ENCODE results near the gene ZNF385B. TPM values are rescaled to one million over a fixed set of nuclear protein-coding genes. Genes with fewer than 3 reads are reported as not detected.
"Not testable (repeated sequence)": the region's sequence is repeated elsewhere in the genome, so short reads cannot be mapped to it uniquely, and the experiment has no call there.

The ZNF385B gene
- polyA plus RNA-seq, 3 donors: 12.7 to 14.6 (median 14.4) TPM

GRCh38 chr2:179524809-179525339 is 336.5 kb downstream of the ZNF385B start:
- no peak for DNase-seq (ENCODE audit: low read depth in 3 of 3, low spot score in 2 of 3)

GRCh38 chr2:179521944-179522343 is 339.5 kb downstream of the ZNF385B start:
- DNase-seq (ENCODE audit: low read depth in 3 of 3, low spot score in 2 of 3): no peak

GRCh38 chr2:179518830-179519229 is 342.6 kb downstream of the ZNF385B start:
- peak in 1 of 3 donors; percentile 16 for DNase-seq (ENCODE audit: low read depth in 3 of 3, low spot score in 2 of 3)

- no peak for DNase-seq (ENCODE audit: low read depth in 3 of 3, low spot score in 2 of 3)
Observed at GRCh38 chr2:179513181-179513580, 348.2 kb downstream of the ZNF385B start.

GRCh38 chr2:179512281-179513035 is 349.0 kb downstream of the ZNF385B start:
- DNase-seq (ENCODE audit: low read depth in 3 of 3, low spot score in 2 of 3): no peak

GRCh38 chr2:179511105-179511789 is 350.2 kb downstream of the ZNF385B start:
- no peak for DNase-seq (ENCODE audit: low read depth in 3 of 3, low spot score in 2 of 3)

- no peak for DNase-seq (ENCODE audit: low read depth in 3 of 3, low spot score in 2 of 3)
Observed at GRCh38 chr2:179495315-179495714, 366.1 kb downstream of the ZNF385B start.

- no peak for DNase-seq (ENCODE audit: low read depth in 3 of 3, low spot score in 2 of 3)
Observed at GRCh38 chr2:179488563-179488962, 372.8 kb downstream of the ZNF385B start.

GRCh38 chr2:179487010-179487731 is 374.2 kb downstream of the ZNF385B start:
- no peak for DNase-seq (ENCODE audit: low read depth in 3 of 3, low spot score in 2 of 3)

- no peak for DNase-seq (ENCODE audit: low read depth in 3 of 3, low spot score in 2 of 3)
Observed at GRCh38 chr2:179483131-179483530, 378.3 kb downstream of the ZNF385B start.

- DNase-seq (ENCODE audit: low read depth in 3 of 3, low spot score in 2 of 3): no peak
Observed at GRCh38 chr2:179479947-179480346, 381.5 kb downstream of the ZNF385B start.

GRCh38 chr2:179478771-179479170 is 382.6 kb downstream of the ZNF385B start:
- DNase-seq (ENCODE audit: low read depth in 3 of 3, low spot score in 2 of 3): no peak

- DNase-seq (ENCODE audit: low read depth in 3 of 3, low spot score in 2 of 3): no peak
Observed at GRCh38 chr2:179470992-179471391, 390.4 kb downstream of the ZNF385B start.

GRCh38 chr2:179470089-179470488 is 391.3 kb downstream of the ZNF385B start:
- no peak for DNase-seq (ENCODE audit: low read depth in 3 of 3, low spot score in 2 of 3)

- DNase-seq (ENCODE audit: low read depth in 3 of 3, low spot score in 2 of 3): no peak
Observed at GRCh38 chr2:179467960-179468359, 393.5 kb downstream of the ZNF385B start.

- DNase-seq (ENCODE audit: low read depth in 3 of 3, low spot score in 2 of 3): no peak
Observed at GRCh38 chr2:179467111-179467510, 394.3 kb downstream of the ZNF385B start.

GRCh38 chr2:179461420-179461819 is 400.0 kb downstream of the ZNF385B start:
- DNase-seq (ENCODE audit: low read depth in 3 of 3, low spot score in 2 of 3): no peak

- no peak for DNase-seq (ENCODE audit: low read depth in 3 of 3, low spot score in 2 of 3)
Observed at GRCh38 chr2:179460181-179460929, 401.1 kb downstream of the ZNF385B start.

GRCh38 chr2:179458113-179458512 is 403.3 kb downstream of the ZNF385B start:
- DNase-seq (ENCODE audit: low read depth in 3 of 3, low spot score in 2 of 3): not testable (repeated sequence)

- no peak for DNase-seq (ENCODE audit: low read depth in 3 of 3, low spot score in 2 of 3)
Observed at GRCh38 chr2:179455824-179456223, 405.6 kb downstream of the ZNF385B start.

- DNase-seq (ENCODE audit: low read depth in 3 of 3, low spot score in 2 of 3): no peak
Observed at GRCh38 chr2:179455172-179455524, 406.3 kb downstream of the ZNF385B start.
